Measurements from ENCODE around the gene C1orf21.

The C1orf21 gene

DNA sequence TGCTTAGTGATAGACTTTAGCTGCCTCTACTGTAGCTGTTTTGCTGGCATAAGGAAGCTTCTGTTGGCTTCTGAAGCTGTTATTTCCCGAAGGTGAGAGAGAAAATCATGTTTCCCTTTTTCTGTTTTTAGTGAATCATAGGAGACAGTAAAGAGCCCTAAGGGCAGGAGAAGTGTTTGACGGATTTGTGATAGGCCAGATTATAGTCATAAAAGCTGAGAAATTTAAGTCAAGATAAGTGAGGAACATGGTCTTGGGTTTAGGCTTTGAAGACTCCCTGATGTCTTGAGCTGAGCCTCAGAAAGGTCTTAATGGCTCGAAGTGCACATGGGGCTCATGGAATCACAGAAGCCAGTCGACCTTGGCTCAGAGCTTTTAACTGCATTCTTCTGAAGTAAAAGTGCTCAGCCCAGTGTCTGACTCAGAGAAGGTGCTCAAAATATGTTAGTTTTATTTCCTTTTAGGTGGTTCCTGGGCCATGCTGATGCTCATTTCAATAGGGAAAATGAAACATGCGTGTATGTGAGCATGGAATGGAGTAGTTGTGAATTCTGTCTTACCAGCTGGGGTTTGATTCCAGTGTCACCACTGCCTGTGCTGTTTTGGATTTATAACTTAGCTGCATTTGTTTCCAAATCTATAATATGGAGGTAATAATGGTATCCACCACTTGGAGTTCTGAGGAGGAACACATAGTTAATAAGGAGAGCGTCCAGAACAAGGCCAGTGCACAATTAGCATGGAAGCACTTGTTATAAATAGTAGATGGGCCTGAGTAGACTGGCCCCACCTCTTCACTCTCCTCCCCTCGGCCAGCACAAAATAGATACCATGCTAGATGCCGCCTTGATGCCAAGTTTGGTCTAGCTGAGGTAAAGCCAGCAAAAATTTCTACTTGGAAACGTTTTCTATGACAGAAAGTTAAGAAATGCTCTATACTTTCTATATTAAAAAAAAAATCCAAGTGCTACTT is 99.2 kb downstream of the C1orf21 start:
- DNase-seq (ENCODE audit: low read depth in 2 of 2), result no peak

DNA sequence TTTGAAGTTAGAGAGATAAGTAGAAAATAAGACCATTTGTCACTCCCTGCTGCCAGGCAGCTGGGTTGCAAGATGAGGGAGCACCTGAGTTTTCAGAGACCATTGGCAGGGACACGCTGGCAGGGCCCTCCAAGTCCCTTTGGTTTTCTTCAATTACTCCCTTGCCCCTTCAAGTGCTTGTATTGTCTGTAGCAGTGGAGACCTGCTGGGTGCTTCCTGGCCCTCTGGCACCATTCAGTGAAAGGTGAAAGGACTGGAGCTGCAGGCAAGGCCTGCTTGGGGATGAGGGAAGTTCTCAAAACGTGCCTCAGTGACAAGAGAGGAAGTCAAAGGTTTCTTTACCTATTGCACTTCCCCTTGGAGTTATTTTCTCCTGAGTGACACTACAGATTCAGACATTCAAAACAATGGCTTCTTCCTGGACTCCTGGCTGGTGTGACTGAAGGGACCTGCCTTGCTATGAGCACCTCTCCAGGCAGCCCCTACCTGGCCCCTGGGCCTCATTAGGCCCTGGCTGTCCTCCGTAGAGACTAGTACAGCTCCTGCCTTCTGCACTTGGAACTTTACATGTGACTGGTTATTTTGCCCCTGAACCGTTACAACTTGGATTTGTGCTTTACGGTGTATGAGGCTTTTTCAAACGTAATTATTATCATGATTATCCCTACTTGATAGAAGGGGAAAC is 100.1 kb downstream of the C1orf21 start:
- DNase-seq (ENCODE audit: low read depth in 2 of 2), result no peak

DNA sequence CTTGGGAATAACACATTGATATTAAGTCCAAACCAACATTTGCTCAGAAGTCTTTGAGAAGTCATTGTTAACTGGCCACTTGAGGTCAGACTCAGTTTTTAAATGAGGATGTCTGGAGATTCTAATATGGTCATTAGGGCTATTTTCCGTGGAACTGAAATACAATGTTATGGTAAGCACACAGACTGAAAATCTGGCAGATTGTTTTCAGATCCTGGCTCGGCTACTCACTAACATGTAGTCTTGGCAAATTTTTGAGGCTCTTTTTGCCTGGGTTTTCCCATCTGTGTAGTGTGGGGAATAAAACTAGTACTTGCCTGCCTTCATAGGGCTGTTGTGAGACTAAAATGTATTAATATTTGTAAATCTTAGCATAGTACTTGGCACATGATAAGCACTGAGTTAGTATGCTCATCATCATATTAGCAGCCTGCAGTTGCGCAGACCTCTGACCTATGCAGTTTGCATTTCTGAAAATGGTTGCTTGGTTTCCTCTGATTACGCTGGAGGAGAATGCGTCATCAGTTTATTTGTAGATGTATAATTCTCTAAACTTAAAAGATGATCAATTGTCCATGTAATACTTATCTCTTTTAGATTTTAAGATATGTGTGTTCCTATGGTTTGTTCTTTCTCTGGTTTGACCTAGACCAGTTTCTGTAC is 100.8 kb downstream of the C1orf21 start:
- no peak for DNase-seq (ENCODE audit: low read depth in 2 of 2)

DNA sequence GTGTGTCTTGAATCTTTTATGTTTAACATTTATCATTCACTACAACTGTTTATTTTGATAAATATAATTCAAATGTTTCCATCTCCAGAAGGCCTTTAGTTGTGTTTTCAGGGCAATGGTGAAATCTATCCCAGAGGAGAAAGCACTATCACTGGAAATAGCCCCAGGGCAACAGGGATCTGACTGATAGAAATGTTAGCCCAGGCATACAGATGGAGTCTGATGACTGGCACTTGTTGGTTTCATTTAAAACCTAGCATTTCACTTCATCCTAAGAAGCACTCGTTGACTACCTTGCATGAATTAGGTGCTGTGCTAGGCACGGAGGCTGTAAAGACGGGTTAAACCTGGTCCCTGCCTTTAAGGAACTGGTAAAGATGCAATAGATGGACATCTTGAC is 103.1 kb downstream of the C1orf21 start:
- DNase-seq (ENCODE audit: low read depth in 2 of 2), result no peak

DNA sequence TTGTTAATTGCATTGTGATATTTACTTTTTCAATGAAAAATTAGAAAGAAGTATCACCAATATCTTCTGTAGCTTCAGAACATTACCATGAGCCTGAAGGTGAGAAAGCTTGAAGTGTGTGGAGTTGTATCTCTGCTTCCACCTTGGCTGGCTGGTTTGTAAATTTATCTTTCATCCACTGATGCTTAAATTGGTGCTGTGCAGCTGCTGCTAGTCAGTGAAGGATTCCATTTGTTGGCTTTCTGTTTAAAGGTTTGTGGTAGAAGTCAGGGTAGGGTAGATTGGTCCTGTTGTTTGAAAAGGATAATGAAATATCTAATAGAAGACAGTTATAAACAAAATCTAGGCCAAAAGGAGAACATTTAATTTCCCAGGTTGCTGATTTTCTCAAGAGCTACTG is 105.7 kb downstream of the C1orf21 start:
- no peak for DNase-seq (ENCODE audit: low read depth in 2 of 2)

DNA sequence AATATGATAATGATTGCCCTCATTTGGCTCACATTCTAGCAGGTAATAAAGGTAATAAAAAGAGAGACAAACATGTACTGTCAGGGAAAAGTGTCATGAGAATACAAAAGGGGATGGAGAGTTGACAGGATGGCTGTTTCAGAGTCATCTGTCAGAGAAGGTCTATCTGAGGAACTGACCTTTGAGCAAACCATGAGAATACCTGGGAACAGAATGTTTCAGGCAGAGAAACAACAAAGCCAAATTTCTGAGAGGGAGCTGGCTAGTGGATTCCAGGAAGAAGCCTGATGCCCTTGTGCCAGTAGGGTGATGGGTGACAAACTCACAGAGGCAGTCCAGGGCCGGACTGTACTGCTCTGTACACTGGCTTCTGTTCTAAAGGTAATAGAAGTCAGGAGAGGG is 107.2 kb downstream of the C1orf21 start:
- no peak for DNase-seq (ENCODE audit: low read depth in 2 of 2)

DNA sequence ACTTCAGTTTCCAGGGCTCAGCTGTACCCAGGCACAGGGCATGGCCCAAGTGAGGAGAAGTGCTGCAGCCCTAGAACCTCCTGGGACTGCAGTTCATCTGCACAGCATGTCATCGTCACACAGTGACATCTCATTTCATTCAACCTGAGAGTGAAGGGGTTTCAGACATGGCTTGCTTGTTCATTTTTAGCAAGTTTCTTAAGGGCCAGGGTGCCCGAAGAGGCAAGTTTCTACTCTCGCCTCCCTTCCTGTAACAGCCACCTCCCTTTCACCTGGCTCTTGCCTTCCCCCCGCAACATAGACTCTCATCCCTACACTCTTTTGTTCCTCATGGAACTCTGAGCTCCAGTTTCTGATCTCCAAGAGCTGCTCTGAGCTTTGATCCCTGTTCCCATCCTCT is 108.1 kb downstream of the C1orf21 start:
- no peak for DNase-seq (ENCODE audit: low read depth in 2 of 2)

DNA sequence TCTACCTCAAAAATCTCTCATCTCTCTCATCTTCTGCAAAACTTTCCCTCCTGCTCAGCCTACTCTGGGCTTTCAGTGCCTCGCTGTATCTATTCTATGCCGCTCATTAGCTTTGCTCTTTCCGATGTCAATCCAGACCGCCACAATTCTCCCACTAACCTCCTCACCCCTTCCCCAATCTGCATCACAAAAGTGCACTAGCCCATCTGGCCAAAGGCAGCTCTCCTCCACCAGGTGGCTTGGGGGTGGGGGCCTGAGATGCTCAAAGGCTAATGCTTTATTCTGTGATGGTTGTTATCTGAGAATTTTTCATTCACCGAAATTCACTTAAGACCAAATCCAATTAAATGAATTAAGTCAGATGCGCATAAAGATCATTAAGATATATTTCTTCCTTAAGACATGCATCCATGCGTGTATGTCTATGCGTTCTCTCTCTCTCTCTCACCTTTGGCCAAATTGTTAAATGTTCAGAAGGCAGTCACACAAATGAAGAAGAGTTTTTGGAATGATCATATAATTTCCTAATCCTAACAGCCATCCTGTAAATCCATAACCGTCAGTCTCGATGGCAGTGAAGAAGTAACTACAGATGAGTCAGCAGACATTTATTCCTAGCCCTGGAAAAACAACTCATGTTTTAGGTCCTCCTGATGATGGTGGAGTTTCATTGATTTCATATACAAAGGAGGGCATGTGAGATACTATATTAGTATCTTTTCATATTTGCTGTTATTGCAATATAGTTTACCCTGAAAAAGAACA is 111.3 kb downstream of the C1orf21 start:
- DNase-seq (ENCODE audit: low read depth in 2 of 2), result no peak

DNA sequence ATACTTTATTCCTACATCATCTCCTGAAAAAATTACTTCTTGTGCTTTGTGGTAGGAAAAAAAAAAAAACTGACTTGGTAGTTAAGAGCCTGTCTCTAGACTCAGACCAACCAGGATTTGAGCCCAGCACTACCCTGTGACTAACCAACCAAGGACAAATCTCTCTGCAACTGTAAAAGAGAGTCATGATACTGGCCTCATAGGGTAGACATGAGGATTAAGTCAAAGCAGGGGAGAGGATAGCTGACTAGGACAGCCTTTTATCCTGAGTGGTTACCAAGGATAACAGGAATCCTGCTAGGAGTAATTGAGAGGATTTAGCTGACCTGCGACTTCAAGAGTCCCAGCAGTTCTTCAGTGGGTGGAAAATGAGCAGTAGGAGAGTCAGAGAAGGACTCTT is 112.8 kb downstream of the C1orf21 start:
- no peak for DNase-seq (ENCODE audit: low read depth in 2 of 2)

DNA sequence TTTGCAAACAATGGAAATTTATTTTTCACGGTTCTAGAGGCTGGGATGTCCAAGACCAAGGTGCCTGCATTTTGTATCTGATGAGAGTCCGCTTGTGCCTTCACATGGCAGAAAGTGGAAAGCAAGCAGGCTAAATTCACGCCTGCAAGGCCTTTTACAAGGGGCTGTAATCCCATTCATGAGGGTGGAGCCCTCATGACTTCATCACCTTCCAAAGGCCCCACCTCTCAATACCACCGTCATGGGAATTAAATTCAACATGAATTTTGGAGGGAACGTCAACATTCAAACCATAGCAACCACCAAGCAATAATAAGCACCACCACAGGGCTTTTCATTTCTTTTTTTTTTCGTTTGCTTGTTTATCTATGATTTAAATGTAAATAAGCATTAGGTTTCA is 115.3 kb downstream of the C1orf21 start:
- DNase-seq (ENCODE audit: low read depth in 2 of 2), result no peak

DNA sequence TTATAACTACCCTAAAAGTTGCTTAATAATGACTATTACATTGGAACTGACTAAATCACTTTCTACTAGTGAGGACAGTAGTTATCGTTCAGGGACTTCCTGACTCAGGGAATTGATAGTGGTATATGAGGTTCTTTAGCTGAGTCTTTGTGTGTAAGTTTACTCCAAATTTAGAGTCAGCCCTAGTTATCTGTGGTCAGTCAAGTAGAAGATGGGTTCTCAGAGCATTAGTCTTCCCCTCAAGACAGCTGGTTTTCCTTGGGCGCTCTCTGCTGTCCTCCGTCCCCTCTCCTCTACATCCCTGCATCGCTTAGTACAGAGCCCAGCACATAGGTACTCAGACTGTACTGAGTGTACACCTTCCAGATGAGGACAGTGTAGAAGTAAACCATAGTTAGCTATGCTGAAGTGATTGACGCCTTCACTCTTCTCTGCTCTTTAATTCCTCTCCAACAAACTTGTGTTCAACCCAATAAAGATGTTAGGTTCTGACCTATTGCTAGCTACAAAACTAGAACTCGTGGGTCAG is 116.5 kb downstream of the C1orf21 start:
- DNase-seq (ENCODE audit: low read depth in 2 of 2), result no peak

DNA sequence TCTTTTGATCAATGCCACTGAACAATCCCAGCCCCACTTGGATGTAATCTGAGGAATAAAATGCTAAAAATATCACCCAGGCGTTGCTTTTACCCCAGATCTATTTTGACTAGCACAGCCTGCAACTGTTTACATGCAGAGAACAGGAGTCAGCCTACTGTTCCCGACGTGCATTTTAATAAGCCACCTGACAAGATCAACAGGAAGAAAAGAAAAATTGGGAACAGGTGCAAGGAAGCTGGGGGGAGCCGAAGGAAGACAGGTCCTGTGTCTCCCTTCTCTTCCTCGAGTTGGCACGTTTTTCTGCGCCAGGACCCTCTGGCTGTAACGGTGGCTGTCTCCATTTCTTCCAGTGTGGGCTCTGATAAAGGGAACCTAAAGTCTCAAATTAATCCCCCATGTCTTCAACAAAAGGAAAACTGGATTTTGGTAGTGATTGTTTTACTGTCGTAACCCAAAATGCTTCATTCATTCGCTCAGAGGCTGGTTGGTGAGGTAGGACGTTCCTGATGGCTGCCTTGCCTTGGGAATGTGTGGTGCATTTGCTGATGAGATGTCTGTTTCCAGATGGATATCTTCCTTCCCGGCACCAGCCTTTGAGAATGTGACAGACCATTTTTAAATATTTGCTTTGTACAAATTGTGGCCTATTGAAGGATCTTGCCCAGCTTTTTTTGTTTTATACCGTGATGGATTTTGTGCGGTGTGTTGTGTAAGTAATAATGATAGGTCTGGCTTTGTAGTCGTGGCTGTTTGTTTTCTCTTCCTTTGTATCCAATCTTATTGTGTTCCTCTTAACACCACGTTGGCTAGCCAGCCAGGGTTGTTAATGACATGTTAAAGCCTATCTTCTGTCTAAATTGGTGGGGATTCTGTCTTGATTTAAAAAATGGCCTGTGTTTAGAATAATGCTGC is 117.5 kb downstream of the C1orf21 start:
- DNase-seq (ENCODE audit: low read depth in 2 of 2), result no peak

DNA sequence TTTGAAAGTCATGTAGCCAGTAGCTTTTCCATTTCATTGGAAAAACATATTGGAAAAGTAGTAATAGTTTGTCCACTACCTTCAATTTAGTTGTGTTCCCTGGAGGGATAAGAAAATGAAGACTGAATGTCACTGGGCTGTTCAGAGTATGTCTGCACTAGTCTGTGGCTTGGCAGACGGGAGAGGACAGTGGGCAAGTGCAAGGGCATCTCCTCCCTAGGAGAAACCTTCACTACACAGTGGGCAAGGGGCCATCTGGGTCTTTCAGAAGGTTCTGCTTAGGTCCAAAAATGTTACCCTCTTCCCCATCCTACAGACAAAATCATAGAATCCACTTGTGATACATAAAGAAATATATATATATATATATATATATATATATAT is 118.1 kb downstream of the C1orf21 start:
- DNase-seq (ENCODE audit: low read depth in 2 of 2), result no peak

DNA sequence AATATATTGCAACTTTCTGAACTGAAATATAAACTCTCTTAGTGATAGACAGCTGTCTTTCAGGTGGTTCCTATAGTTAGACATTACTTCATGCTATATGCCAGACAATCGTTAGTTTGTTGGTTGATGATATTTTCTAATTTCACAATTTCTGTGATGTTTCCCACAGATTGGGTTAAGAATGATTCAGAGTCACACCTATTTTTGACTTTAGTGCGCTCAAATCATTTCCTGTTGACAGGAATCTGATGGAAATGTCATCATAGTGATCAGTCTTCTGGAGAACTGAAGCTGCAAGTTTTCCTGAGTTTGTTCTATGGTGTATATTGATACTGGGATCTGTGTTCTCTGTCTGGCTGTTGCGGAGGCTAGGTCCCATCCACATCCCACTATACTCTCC is 119.7 kb downstream of the C1orf21 start:
- no peak for DNase-seq (ENCODE audit: low read depth in 2 of 2)

DNA sequence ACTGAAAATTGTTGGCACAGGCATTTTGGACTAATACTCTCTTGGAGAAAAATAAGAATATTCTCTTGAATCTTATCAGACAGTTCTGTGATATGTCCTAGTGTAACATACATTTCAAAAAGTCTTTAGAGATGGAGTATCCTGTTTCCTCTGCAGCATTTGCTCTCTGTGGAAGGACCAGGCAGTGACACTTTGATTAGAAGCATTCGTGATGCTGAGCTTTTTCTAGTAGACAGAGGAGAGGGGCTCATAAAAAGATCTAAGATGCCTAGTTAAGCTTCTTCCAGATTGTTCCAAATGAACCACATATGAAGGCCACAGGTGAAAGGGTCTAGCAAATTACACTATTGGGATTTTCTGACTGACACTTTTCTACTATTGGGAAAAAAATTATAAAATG is 120.3 kb downstream of the C1orf21 start:
- no peak for DNase-seq (ENCODE audit: low read depth in 2 of 2)

DNA sequence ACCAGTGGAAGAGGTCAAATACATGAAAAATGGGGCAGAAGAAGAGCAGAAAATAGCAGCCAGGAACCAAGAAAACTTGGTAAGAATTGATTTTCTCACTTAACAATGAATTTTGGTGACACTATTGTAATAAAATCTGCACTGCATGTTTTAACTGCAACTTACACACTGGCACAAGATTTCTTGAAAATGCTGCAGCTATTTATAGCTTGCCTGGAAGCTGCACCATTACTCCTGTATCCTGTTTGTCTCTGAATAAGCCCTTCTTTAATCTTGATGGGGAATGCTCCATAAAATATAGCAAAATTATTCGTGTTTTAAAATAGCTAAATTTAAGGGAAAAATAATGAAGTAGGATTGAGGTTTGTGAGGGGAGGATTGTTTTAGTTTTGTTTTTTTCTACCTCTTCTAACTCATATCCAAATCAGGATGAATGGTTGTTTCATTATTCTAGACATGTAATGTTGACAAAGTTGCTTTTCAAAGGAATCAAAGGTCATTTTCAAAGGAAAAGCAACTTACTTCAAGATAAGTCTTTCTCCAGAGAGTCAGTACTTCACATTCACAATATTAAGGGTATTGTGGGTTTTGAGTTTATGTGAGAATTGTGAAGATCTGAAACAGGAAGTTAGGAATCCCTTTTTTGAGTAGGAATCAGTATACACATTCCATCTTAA is 120.9 kb downstream of the C1orf21 start:
- DNase-seq (ENCODE audit: low read depth in 2 of 2), result no peak

DNA sequence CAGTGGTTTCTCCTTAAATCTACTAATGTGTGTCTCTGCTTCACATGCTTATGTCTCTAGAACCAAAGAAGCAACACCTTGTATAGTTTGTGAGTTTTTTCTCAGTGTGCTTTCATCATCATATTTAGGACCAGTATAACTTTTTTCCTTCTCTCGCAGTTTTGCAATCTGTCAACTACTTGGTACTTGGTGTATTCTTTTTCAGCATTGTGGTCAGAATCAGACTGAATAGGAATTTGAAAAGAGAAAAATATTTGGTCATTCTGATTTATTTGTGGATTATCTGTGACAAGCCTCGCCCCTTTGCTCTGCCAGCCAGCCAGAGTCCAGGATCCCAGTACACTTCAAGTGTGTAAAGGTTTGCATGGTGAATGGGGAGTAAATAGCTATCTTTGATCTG is 122.3 kb downstream of the C1orf21 start:
- no peak for DNase-seq (ENCODE audit: low read depth in 2 of 2)

DNA sequence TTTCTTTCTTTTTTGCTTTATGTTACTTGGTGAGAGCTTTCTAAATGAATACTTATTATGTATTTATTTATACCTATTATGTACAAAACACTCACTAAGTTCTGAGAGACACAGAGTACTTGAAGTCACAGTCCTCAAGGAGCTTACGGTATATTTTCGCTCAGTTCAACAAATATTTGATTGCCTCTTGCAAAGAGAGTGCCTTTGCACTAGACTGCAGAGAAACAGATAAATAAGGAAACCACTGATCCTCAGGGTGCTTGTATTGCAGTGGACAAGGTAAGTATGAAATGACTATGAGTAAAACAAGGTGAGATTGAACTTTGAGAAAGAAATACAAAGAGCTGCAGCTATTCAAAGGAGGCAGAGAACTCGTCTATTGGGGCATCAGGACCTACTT is 123.3 kb downstream of the C1orf21 start:
- DNase-seq (ENCODE audit: low read depth in 2 of 2), result no peak

DNA sequence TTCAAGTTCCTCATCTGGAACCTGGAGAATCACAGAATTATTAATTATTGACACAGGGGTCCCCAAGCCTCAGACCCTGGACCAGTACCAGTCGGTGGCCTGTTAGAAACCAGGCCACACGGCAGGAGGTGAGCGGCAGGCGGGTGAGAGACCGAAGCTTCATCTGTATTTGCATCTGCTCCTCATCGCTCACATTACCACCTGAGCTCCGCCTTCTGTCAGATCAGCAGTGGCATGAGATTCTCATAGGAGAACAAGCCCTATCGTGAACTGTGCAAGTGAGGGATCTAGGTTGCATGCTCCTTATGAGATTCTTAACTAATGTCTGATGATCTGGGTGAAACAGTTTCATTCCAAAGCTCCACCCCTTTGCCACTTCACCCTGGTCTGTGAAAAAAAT is 125.9 kb downstream of the C1orf21 start:
- DNase-seq (ENCODE audit: low read depth in 2 of 2), result no peak

DNA sequence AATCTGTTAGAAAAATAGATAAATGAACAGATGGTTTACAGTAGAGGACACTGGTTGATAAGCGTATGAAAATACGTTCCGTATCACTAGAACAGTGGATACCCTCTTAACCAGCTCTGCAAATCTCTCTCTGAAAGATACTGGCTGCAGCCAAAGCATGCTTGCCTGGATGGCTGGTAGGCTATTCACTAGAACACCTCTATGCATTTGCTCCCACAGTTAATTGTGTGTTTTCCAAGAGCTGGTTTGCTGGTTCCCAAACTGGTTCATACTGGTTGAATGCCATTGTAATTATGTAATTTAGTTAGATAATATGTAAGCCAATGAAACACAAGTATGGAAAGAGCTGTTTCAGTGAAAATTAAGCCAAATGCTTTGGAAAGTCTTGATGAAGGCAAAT is 126.6 kb downstream of the C1orf21 start:
- no peak for DNase-seq (ENCODE audit: low read depth in 2 of 2)
